K562 (cell line): Measurements from ENCODE around the gene TMED6. TPM values are rescaled to one million over a fixed set of nuclear protein-coding genes. Genes with fewer than 3 reads are reported as not detected.

Experiments used
- ATAC-seq: fragments of 200-7000 bp; cut with Tn5 transposase; 3 replicates; pipeline ENCODE4 v1.9.1; 2020; ENCODE audit warnings: moderate library complexity
- BruUV-seq: library from RNA; stranded (reverse); fragments of 400-500 nt; replicated peaks from 2 replicates; lab custom pipeline; 2021; lab: Mats Ljungman, UMichigan
- CTCF ChIA-PET: fragments of 300-600 bp; formaldehyde crosslinking; extraction: SDS; loops from one replicate; lab custom pipeline; 2021; ENCODE audit warnings: low intra/inter-chr PET ratio; lab: Yijun Ruan, JAX
- POLR2A ChIA-PET: fragments of 300-600, 350-650 bp; sonication (Branson Sonifier 250); formaldehyde crosslinking; extraction: SDS; loops from one replicate; lab custom pipeline; 2021; ENCODE audit warnings: antibody characterized with exemption, inconsistent platforms; lab: Yijun Ruan, JAX
- DNase-seq, 4 experiments: peaks; one replicate each; pipeline versions ENCODE4 v3.0.0 to v3.0.0-alpha.2; 2011 to 2018; ENCODE audit warnings: low spot score in 3 of 4, mixed read lengths in 3 of 4; ENCODE audit errors: extremely low read depth in 1 of 4
- FAIRE-seq: peaks from 2 replicates; lab custom pipeline; 2011; peaks lifted over from hg19 to GRCh38; lab: Jason Lieb, UNC
- H2AFZ ChIP-seq: 2 replicates; pipeline ENCODE4 v1.6.0; 2011; ENCODE audit warnings: low read depth, low read length, control low read depth, inconsistent platforms
- H3K27ac ChIP-seq: fragments of 200-600 bp; 3 replicates; pipeline ENCODE4 v1.8.0; 2011; ENCODE audit warnings: low read depth, mild to moderate bottlenecking, control low read depth, inconsistent platforms, low read length, moderate library complexity, mixed read lengths; ENCODE audit errors: extremely low read depth
- H3K27me3 ChIP-seq, 2 experiments: fragments of 300-600 bp in 1 of 2; 2 replicates in 1 of 2; 3 replicates in 1 of 2; pipeline versions ENCODE4 v1.6.0 to v1.8.0; 2011; ENCODE audit warnings: inconsistent platforms in 2 of 2, low read length in 2 of 2, mild to moderate bottlenecking in 1 of 2, mixed read lengths in 1 of 2, moderate library complexity in 1 of 2; ENCODE audit not compliant: control insufficient read depth in 2 of 2, insufficient read depth in 2 of 2
- H3K36me3 ChIP-seq: fragments of 300-600 bp; 3 replicates; pipeline ENCODE4 v1.8.0; 2011; ENCODE audit warnings: mild to moderate bottlenecking, low read length, inconsistent platforms; ENCODE audit not compliant: control insufficient read depth, insufficient read depth
- H3K4me1 ChIP-seq, 2 experiments: fragments of 200-600 bp in 1 of 2; replicated peaks in 1 of 2; 2 replicates in 1 of 2; 3 replicates in 1 of 2; pipeline versions ENCODE4 v1.5.1 to v1.8.0; 2011; ENCODE audit warnings: inconsistent platforms in 2 of 2, low read length in 2 of 2, mild to moderate bottlenecking in 1 of 2, mixed read lengths in 1 of 2, moderate library complexity in 1 of 2; ENCODE audit not compliant: control insufficient read depth in 2 of 2, insufficient read depth in 2 of 2
- H3K4me2 ChIP-seq: 2 replicates; pipeline ENCODE4 v1.6.1; 2011; ENCODE audit warnings: low read length, control low read depth, inconsistent platforms, mixed read lengths; ENCODE audit not compliant: insufficient read depth
- H3K4me3 ChIP-seq: fragments of 200-600 bp; sonication (generic), shearing (Covaris generic); 2 replicates; pipeline ENCODE4 v1.5.1; 2016; ENCODE audit warnings: control low read depth, inconsistent platforms
- H3K79me2 ChIP-seq: fragments of 200-600 bp; 3 replicates; pipeline ENCODE4 v1.8.0; 2011; ENCODE audit warnings: low read length, inconsistent platforms; ENCODE audit not compliant: control insufficient read depth, insufficient read depth
- H3K9ac ChIP-seq, 2 experiments: 2 replicates each; pipeline versions ENCODE4 v1.6.0 to v1.6.1; 2011; ENCODE audit warnings: low read depth in 2 of 2, low read length in 2 of 2, control low read depth in 1 of 2, inconsistent platforms in 1 of 2, mild to moderate bottlenecking in 1 of 2, mixed read lengths in 1 of 2; ENCODE audit not compliant: insufficient read depth in 1 of 2
- H3K9me1 ChIP-seq: one replicate; pipeline ENCODE4 v1.6.0; 2011; ENCODE audit warnings: inconsistent platforms, mild to moderate bottlenecking, low read length, moderate library complexity; ENCODE audit not compliant: control insufficient read depth, insufficient read depth
- H3K9me3 ChIP-seq: replicated peaks from 2 replicates; pipeline ENCODE4 v1.5.1; 2011; ENCODE audit warnings: low read depth, low read length, inconsistent platforms; ENCODE audit not compliant: control insufficient read depth, insufficient read depth
- H4K20me1 ChIP-seq: replicated peaks from 2 replicates; pipeline ENCODE4 v1.6.1; 2011; ENCODE audit warnings: low read length, inconsistent platforms, mixed read lengths; ENCODE audit not compliant: control insufficient read depth, insufficient read depth
- FOS ChIP-seq: IDR thresholded peaks from 3 replicates; pipeline ENCODE4 v1.6.1; 2011; ENCODE audit not compliant: insufficient read length; ENCODE audit errors: extremely low read depth
- HDAC6 ChIP-seq: IDR thresholded peaks from 2 replicates; pipeline ENCODE4 v1.6.1; 2012; ENCODE audit warnings: low read depth, mild to moderate bottlenecking, control low read depth, inconsistent platforms, low read length, moderate library complexity
- KDM5B ChIP-seq: fragments of 200-600 bp; sonication (generic); IDR thresholded peaks from 2 replicates; pipeline ENCODE4 v1.6.1; 2012; ENCODE audit warnings: low read depth, mild to moderate bottlenecking, moderate library complexity, low read length, control low read depth, inconsistent platforms; ENCODE audit not compliant: insufficient replicate concordance
- MYNN ChIP-seq, 2 experiments: sonication (generic); formaldehyde crosslinking in 1 of 2; IDR thresholded peaks; 2 replicates each; pipeline versions ENCODE4 v1.5.0 to v1.6.1; 2016 to 2020; ENCODE audit warnings: antibody characterized with exemption in 1 of 2, missing genetic modification reagents in 1 of 2
- SP1 ChIP-seq: sonication (generic); formaldehyde crosslinking; IDR thresholded peaks from 2 replicates; pipeline ENCODE4 v1.8.1; 2022; ENCODE audit warnings: mild to moderate bottlenecking, missing genetic modification reagents
- WGBS: fragments of 100-300 bp; shearing (Covaris generic); methylation state at CpG from one replicate; pipeline ENCODE4 v1.1.6; 2016; ENCODE audit warnings: low coverage, mixed read lengths; ENCODE audit not compliant: insufficient coverage; ENCODE audit errors: missing lambda C conversion rate; 5-methylcytosine and 5-hydroxymethylcytosine counted together
- in situ Hi-C: fragments of 300-500 bp; cut with MboI; formaldehyde crosslinking; loops from 4 replicates; pipeline ENCODE4 v1.15.0; 2018; ENCODE audit warnings: inconsistent platforms, mixed read lengths
- intact Hi-C: fragments of 100-400 bp; cut with micrococcal nuclease; formaldehyde crosslinking; loops from 2 replicates; pipeline ENCODE4 v1.14.2; 2022
- polyA plus RNA-seq, 8 experiments: library from polyadenylated mRNA; depleted of rRNA in 4 of 8; stranded (reverse) in 5 of 8; unstranded in 3 of 8; fragments of >200 nt; fragmentation: Nextera tagmentation in 2 of 8; fragmentation: Illumina TruSeq in 1 of 8; extraction: Ambion mirVana in 2 of 8; extraction: Trizol in 1 of 8; gene quantifications; 2 replicates each; pipeline versions ENCODE4 v1.2.1 to v1.2.3, GENCODE V29; 2011 to 2014; ENCODE audit warnings: inconsistent platforms in 1 of 8, missing spikeins in 1 of 8
- total RNA-seq, 7 experiments: library from RNA; depleted of rRNA in 6 of 7; stranded (reverse); fragments of >200 nt in 6 of 7; fragmentation: Illumina TruSeq in 2 of 7; extraction: Trizol in 2 of 7; gene quantifications; 2 replicates each; pipeline versions ENCODE4 v1.2.1 to v1.2.3, GENCODE V29; 2011 to 2021; ENCODE audit warnings: low replicate concordance in 1 of 7
- TF ChIP-seq, protein P1 (sequence below): fragments of 450-650 bp; IDR thresholded peaks from 2 replicates; pipeline ENCODE4 v1.6.1; 2014; ENCODE audit warnings: low read depth, mild to moderate bottlenecking, moderate library complexity, borderline replicate concordance
- TF ChIP-seq, protein P2 (sequence below): sonication (generic); formaldehyde crosslinking; IDR thresholded peaks from 2 replicates; pipeline ENCODE4 v1.8.1; 2022; ENCODE audit warnings: missing genetic modification reagents
- TF ChIP-seq, protein P3 (sequence below): fragments of 250-450 bp; sonication (Bioruptor Pico); IDR thresholded peaks from 2 replicates; pipeline ENCODE4 v1.9.0; 2021; ENCODE audit warnings: mild to moderate bottlenecking, inconsistent platforms
- TF ChIP-seq, protein P4 (sequence below): sonication (generic); formaldehyde crosslinking; IDR thresholded peaks from 2 replicates; pipeline ENCODE4 v1.8.0; 2022; ENCODE audit warnings: missing genetic modification reagents, mild to moderate bottlenecking, moderate library complexity, borderline replicate concordance

The TMED6 gene
- total and polyA plus RNA-seq, 9 of the 15 experiments (the other 6 are each of a cell fraction or from before 2014, with no cell fraction given): 0.14 to 0.45 (median 0.25) TPM; not detected in 2

DNA sequence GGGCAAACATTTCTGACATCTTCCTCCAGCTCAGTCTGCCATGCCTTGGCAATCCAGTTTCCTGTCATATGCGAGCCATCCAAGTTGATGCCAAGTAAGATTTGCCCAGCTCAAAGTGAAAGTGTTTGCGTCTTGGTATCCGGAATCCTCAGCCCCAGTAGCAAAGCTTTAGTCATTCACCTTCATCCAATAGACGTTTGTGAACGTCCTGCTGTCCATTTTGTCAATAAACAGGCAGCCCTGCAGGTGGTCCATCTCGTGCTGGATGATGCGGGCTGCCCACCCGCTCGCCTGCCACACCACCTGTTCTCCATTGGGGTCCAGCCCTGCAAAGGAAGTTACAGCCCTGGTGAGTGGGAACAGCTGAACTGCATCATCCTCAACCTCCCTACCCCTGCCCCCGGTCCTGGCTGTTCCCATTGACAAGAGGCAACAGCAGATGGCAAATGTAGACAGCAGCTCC lies 22.7 kb downstream of the TMED6 start:
- FAIRE-seq (peak; percentile 74), ATAC-seq (no peak), DNase-seq (peak in 2 of 4 experiments; percentile 24 to 28)
- peak overlapping the region; percentile 85 to 97 for H3K9ac ChIP-seq
- peak overlapping the region; percentile 89 for H3K4me2 ChIP-seq
- H3K27ac ChIP-seq: peak overlapping the region; percentile 95; the same call in 1 of the 3 replicates
- TF ChIP-seq FOS: no peak
- TF ChIP-seq MYNN (IDR thresholded peaks at IDR 0.05): 0 out of 2 replicates have a peak, but pooled peaks have one; percentile 11
- TF ChIP-seq MYNN (CRISPR knock-in tag; IDR thresholded peaks at IDR 0.05): no peak
- TF ChIP-seq, protein P1, sequence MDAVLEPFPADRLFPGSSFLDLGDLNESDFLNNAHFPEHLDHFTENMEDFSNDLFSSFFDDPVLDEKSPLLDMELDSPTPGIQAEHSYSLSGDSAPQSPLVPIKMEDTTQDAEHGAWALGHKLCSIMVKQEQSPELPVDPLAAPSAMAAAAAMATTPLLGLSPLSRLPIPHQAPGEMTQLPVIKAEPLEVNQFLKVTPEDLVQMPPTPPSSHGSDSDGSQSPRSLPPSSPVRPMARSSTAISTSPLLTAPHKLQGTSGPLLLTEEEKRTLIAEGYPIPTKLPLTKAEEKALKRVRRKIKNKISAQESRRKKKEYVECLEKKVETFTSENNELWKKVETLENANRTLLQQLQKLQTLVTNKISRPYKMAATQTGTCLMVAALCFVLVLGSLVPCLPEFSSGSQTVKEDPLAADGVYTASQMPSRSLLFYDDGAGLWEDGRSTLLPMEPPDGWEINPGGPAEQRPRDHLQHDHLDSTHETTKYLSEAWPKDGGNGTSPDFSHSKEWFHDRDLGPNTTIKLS: no peak
- TF ChIP-seq KDM5B: peak; percentile 31
- TF ChIP-seq, protein P2, sequence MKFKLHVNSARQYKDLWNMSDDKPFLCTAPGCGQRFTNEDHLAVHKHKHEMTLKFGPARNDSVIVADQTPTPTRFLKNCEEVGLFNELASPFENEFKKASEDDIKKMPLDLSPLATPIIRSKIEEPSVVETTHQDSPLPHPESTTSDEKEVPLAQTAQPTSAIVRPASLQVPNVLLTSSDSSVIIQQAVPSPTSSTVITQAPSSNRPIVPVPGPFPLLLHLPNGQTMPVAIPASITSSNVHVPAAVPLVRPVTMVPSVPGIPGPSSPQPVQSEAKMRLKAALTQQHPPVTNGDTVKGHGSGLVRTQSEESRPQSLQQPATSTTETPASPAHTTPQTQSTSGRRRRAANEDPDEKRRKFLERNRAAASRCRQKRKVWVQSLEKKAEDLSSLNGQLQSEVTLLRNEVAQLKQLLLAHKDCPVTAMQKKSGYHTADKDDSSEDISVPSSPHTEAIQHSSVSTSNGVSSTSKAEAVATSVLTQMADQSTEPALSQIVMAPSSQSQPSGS: no peak
- TF ChIP-seq, protein P3, sequence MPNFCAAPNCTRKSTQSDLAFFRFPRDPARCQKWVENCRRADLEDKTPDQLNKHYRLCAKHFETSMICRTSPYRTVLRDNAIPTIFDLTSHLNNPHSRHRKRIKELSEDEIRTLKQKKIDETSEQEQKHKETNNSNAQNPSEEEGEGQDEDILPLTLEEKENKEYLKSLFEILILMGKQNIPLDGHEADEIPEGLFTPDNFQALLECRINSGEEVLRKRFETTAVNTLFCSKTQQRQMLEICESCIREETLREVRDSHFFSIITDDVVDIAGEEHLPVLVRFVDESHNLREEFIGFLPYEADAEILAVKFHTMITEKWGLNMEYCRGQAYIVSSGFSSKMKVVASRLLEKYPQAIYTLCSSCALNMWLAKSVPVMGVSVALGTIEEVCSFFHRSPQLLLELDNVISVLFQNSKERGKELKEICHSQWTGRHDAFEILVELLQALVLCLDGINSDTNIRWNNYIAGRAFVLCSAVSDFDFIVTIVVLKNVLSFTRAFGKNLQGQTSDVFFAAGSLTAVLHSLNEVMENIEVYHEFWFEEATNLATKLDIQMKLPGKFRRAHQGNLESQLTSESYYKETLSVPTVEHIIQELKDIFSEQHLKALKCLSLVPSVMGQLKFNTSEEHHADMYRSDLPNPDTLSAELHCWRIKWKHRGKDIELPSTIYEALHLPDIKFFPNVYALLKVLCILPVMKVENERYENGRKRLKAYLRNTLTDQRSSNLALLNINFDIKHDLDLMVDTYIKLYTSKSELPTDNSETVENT: 0 out of 2 replicates have a peak, but pooled peaks have one; percentile 20
- peak; percentile 49; the same call in 1 of the 2 replicates for TF ChIP-seq SP1
- TF ChIP-seq, protein P4, sequence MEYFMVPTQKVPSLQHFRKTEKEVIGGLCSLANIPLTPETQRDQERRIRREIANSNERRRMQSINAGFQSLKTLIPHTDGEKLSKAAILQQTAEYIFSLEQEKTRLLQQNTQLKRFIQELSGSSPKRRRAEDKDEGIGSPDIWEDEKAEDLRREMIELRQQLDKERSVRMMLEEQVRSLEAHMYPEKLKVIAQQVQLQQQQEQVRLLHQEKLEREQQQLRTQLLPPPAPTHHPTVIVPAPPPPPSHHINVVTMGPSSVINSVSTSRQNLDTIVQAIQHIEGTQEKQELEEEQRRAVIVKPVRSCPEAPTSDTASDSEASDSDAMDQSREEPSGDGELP (CRISPR knock-in tag): 0 out of 2 replicates have a peak, but pooled peaks have one; percentile 23
- 0 out of 2 replicates have a peak, but pooled peaks have one; percentile 5 for TF ChIP-seq HDAC6
- no peak overlapping the region for H2AFZ ChIP-seq
- 8% methylated on average over 10 of the region's 10 CpGs for WGBS
- H3K9me3 ChIP-seq: no peaks in the 10 kb centered on the region
- H3K9me1 ChIP-seq: no peaks in the 10 kb centered on the region
- intact Hi-C loops: no loop called here
- POLR2A ChIA-PET: interaction anchor here (0.7 to 5.1 kb wide), 8 partner anchors 9 to 161 kb away, joined by 3 to 51 read pairs (median 4); partner anchors contain the start of genes COG8, NIP7 and TERF2
- CTCF ChIA-PET: no interaction called here
- no peaks in the 10 kb centered on the region for H3K27me3 ChIP-seq
- in situ Hi-C loops: no loop called here
- H4K20me1 ChIP-seq: peaks cover 31% of the 10 kb centered on the region
- H3K79me2 ChIP-seq: peaks cover 77% of the 10 kb centered on the region
- H3K4me3 ChIP-seq: peak overlapping the region; percentile 88
- peaks cover 21 to 63% of the 10 kb centered on the region in 2 experiments; a peak in 4 of 5 replicates for H3K4me1 ChIP-seq
- H3K36me3 ChIP-seq: peaks cover 78% of the 10 kb centered on the region
- BruUV-seq: no TSS peak
